ENCODE data around the gene CELA2B.

- no peak for TF ChIP-seq ESRRG (CRISPR knock-in tag; IDR thresholded peaks at IDR 0.05)
- TF ChIP-seq POU6F1 (CRISPR knock-in tag; IDR thresholded peaks at IDR 0.05; ENCODE audit: borderline replicate concordance, low read depth) = no peak
- no peak for TF ChIP-seq BACH2 (CRISPR knock-in tag; IDR thresholded peaks at IDR 0.05; ENCODE audit: borderline replicate concordance)
Observed at GRCh38 chr1:15509586-15509985, 33.7 kb downstream of the CELA2B start.
